Stimulated activated naive CD4-positive, alpha-beta T cell (primary cell): ENCODE measurements around the gene CDKN1A.
A peak's percentile ranks its signal among the peaks of the same experiment; 100 is the strongest.

ENCODE experiments used
- DNase-seq, 6 experiments: peaks; one replicate each; lab custom pipeline; 2025; lab: John Stamatoyannopoulos, UW

The CDKN1A gene

GRCh38 chr6:36677753-36678487, 594 bp upstream of the CDKN1A start:
- DNase-seq = peak in 1 of 6 experiments; percentile 14

GRCh38 chr6:36679043-36679833, 724 bp downstream of the CDKN1A start:
- peak in 2 of 6 experiments; percentile 37 to 42 for DNase-seq

GRCh38 chr6:36682328-36683144, 4.0 kb downstream of the CDKN1A start:
- peak; percentile 16 to 72 (median 36) for DNase-seq

GRCh38 chr6:36683145-36683655, 4.7 kb downstream of the CDKN1A start:
- DNase-seq = no peak

- DNase-seq = no peak
Measured at GRCh38 chr6:36683656-36684446, 5.3 kb downstream of the CDKN1A start.

GRCh38 chr6:36684447-36684812, 5.9 kb downstream of the CDKN1A start:
- no peak for DNase-seq

GRCh38 chr6:36685166-36685924, 6.8 kb downstream of the CDKN1A start:
- no peak for DNase-seq

GRCh38 chr6:36685926-36686667, 7.6 kb downstream of the CDKN1A start:
- no peak for DNase-seq

- no peak for DNase-seq
Measured at GRCh38 chr6:36686668-36687513, 8.4 kb downstream of the CDKN1A start.

- no peak for DNase-seq
Measured at GRCh38 chr6:36688063-36688738, 9.7 kb downstream of the CDKN1A start.

- DNase-seq = no peak
Measured at GRCh38 chr6:36688739-36689075, 10.2 kb downstream of the CDKN1A start.

GRCh38 chr6:36691011-36691410, 12.5 kb downstream of the CDKN1A start:
- DNase-seq = no peak

GRCh38 chr6:36691612-36692011, 13.1 kb downstream of the CDKN1A start:
- no peak for DNase-seq

- no peak for DNase-seq
Measured at GRCh38 chr6:36692220-36692619, 13.7 kb downstream of the CDKN1A start.

GRCh38 chr6:36692861-36693702, 14.6 kb downstream of the CDKN1A start:
- no peak for DNase-seq

- DNase-seq = no peak
Measured at GRCh38 chr6:36694616-36695015, 16.1 kb downstream of the CDKN1A start.

- no peak for DNase-seq
Measured at GRCh38 chr6:36695414-36695813, 16.9 kb downstream of the CDKN1A start.

- DNase-seq = no peak
Measured at GRCh38 chr6:36697481-36697903, 19.0 kb downstream of the CDKN1A start, which contains the start of gene RAB44. TSS of gene RAB44 (plus strand) at chr6:36697826. CDS start at chr6:36704236, 6,410 bp downstream.
